ENCODE results near the gene SMC1B.

- TF ChIP-seq EZH2phosphoT487 (conservative IDR thresholded peaks at IDR 0.05; ENCODE audit: low read length), result no peak
- TF ChIP-seq, protein P1, sequence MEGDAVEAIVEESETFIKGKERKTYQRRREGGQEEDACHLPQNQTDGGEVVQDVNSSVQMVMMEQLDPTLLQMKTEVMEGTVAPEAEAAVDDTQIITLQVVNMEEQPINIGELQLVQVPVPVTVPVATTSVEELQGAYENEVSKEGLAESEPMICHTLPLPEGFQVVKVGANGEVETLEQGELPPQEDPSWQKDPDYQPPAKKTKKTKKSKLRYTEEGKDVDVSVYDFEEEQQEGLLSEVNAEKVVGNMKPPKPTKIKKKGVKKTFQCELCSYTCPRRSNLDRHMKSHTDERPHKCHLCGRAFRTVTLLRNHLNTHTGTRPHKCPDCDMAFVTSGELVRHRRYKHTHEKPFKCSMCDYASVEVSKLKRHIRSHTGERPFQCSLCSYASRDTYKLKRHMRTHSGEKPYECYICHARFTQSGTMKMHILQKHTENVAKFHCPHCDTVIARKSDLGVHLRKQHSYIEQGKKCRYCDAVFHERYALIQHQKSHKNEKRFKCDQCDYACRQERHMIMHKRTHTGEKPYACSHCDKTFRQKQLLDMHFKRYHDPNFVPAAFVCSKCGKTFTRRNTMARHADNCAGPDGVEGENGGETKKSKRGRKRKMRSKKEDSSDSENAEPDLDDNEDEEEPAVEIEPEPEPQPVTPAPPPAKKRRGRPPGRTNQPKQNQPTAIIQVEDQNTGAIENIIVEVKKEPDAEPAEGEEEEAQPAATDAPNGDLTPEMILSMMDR (IDR thresholded peaks at IDR 0.05; ENCODE audit: insufficient read depth, low read length, poor library complexity, severe bottlenecking), result no peak
Observed at GRCh38 chr22:45426387-45426786, 13.0 kb upstream of the SMC1B start.

Data from SU-DHL-6 (cell line).